NAMALWA (cell line): Measurements from ENCODE around the gene EPB41L3.
"Not testable (repeated sequence)": the region's sequence is repeated elsewhere in the genome, so short reads cannot be mapped to it uniquely, and the experiment has no call there.

Source experiments
- DNase-seq: peaks from one replicate; pipeline ENCODE4 v3.0.0-alpha.2; 2015; ENCODE audit warnings: low spot score

EPB41L3 gene

GRCh38 chr18:5530629-5531178 lies 13.1 kb downstream of the EPB41L3 start:
- DNase-seq = no peak

- no peak for DNase-seq
Observed at GRCh38 chr18:5529471-5529870, 14.3 kb downstream of the EPB41L3 start.

GRCh38 chr18:5527603-5528002 lies 16.2 kb downstream of the EPB41L3 start:
- no peak for DNase-seq

DNA sequence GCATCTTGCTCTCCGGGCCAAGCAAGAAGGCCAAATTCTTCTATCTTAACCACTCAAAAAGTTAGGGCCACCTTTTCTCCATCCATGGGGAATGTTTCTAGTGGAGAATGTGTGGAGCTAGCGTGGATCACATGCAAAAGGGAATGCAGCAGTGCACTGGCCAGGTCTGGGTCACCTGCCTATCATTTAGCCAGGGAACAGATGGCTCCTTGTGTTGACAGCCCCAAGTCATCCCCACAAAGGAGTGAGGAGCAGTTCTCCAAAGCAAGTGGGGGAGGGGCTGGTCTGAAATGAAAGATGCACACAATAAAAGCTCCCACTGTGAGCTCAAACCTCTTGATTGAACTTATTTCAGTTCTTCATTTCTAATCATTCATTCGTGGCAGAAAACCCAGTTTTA lies 19.1 kb downstream of the EPB41L3 start:
- no peak for DNase-seq

DNA sequence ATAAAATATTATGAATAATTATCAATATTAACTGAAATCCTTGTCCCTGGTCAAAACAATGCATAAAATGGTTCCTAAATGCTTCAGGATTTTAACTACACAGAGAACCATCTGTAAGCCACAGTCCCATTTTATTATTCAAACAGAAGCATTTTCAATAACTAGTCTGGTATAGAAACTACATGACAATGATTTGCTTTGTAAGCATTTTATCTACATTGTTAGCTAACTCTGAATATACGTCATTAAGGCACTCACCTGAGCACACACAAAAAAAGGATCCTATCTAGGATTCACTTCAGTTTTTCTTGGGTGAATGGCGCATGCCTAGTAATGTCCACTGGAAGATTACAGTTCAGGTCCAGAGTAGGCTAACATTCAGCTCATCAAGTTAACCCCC lies 22.8 kb downstream of the EPB41L3 start:
- no peak for DNase-seq

- no peak for DNase-seq
Observed at GRCh38 chr18:5520464-5520863, 23.3 kb downstream of the EPB41L3 start.

- no peak for DNase-seq
Observed at GRCh38 chr18:5519448-5520298, 24.1 kb downstream of the EPB41L3 start.

DNA sequence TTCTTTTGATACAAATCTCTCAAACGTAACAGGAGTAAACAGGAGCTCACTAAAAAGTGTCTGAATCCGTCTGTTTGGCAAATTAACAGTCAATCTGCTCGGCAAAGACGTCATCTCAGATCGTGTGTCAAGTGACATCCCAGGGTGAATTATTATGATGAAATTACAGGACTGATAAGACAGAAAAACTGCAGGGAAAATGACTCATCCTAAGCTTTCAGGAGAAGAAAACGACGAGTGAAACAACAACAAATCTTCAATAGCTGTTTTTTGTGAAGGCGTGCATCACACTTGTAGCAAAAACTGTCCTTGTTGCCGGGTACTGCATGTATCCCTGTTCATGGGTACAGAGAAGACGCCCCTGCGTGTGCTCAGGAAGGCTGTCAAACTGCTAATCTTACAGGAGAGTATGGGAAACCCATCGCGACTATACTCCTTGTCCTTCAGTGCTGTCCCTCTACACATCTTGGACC lies 24.9 kb downstream of the EPB41L3 start:
- DNase-seq = no peak

DNA sequence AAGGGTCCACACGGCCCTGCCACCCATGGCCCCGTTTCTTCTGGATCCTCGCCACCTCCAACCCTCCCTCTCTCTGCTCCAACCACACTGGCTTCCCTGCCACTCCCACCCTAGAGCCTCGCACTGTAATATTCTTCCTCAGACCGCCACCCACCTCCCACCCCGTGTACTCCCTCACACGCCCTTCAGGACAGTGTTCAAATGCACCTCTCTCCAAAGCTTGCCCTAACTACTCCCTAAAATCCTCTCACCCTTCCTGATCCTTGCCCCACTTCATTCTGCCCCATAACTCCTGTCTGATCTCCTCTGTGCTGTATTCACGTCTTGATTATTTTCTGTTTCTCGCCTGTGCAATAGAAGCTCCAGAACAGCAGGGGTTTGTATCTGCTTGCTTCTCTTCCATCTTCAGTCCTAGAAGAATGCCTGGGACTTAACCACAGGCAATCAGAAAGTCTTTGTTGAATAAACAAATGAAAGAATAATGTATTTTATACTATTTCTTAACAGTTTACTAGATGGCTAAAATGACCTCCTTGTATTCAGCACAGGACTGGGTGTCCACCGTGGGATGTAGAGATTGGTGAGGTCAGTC lies 25.5 kb downstream of the EPB41L3 start:
- DNase-seq = no peak

DNA sequence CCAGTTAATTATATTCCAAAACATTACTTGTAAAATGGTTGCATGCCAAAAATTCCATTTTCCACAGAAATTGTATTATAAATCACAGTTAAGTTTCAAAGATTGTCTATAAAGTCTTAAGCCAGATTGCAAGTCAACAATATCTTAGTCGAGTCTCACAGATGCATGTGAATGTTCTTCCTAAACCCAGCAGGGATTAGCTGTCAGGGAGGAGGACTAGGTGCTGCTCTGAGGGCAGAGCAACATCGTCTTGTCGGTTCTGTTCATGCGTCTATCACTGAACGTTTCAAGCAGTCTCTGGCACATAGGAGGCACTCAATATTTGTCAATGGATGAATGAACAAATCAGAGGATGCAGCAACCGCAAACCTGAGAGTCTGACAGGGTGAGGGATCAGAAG lies 27.0 kb downstream of the EPB41L3 start:
- no peak for DNase-seq

- DNase-seq = no peak
Observed at GRCh38 chr18:5515011-5515784, 28.6 kb downstream of the EPB41L3 start.

DNA sequence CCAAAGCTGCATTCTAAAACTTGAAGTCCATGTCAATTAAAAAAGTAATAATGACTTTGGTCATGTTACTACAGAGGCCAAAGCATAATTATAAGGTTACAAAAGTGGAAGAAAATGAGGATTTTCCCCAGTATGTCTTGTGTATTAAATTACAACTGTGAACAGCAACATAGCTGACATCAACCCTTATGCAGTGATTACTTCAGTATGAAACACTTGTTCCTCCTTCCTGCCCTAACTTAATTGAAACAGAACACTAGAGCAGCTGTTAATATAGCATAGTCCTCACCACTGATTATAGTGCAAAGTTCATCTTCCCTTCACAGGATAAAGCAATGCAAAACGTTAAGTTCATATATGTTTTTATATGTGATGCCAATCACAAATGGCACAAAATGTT lies 29.9 kb downstream of the EPB41L3 start:
- no peak for DNase-seq

- no peak for DNase-seq
Observed at GRCh38 chr18:5512176-5512575, 31.6 kb downstream of the EPB41L3 start.

- DNase-seq = not testable (repeated sequence)
Observed at GRCh38 chr18:5511541-5511940, 32.3 kb downstream of the EPB41L3 start.

DNA sequence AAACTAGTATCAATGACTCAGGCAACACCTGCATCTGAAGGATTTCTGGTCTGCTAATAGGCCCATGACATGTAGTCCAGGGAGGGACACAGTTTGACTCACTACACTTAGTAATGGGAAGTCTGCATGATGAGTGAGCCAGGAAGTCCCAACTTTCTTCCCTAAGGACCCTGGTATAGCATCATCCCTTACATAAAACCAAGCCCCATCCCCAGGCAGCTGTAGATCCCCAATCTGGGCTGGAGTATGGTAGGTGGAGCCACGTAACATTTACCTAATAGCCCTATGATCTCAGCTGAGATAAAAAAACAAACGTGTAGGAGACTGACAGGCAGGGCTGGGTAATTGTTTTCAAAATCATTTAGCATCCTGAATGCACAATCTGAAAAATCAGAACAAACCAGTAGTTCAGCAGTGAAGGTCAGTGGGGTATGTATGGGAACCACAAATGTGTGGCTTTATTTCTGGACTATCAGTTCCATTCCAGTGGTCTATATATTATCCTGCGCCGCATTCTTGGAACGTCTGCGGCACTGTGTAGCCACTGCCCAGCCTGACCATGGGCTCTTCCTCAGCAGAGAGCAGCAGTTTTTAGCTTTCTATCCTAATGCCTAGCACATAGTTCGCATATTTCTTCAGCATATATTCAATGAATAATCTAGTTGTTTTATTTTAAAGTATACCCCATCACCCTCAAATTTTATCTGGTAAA lies 33.5 kb downstream of the EPB41L3 start:
- no peak for DNase-seq

DNA sequence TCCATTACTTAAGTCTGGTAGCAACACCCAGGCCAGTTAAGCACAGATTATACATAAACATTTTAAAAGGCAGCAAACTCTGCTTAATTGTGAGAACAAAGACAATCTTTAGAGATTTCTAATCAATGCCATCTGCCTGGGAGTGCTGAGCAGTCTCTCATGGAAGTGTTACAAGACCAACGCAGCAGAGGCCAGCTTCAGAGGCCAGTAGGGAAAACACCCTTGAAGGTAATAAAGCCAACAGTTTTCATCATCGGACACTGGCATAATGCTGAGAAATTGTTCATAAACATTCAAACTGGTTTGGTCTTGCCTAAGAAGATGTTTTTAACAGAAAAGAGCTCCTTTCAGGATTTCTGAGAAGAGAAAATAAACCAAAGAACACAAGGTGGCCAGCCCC lies 35.0 kb downstream of the EPB41L3 start:
- DNase-seq = no peak

DNA sequence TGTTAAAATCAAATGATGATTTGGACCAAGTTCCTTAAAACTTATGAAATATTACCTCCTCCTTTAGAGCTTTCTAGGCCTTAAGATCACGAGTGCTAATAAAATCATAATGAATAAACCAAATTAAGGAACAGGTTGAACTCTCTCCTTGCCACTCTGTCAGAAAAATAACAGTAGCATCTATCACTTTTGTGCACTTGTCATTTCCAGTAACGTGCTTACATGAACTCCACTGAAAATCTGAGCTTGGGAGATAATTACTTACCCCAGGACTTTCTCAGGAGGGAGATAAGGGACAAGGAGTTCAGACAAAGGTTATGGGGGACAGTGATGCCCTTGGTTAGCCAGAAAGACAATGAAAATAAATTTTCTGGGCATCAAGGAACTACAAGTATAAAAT lies 36.0 kb downstream of the EPB41L3 start:
- no peak for DNase-seq

DNA sequence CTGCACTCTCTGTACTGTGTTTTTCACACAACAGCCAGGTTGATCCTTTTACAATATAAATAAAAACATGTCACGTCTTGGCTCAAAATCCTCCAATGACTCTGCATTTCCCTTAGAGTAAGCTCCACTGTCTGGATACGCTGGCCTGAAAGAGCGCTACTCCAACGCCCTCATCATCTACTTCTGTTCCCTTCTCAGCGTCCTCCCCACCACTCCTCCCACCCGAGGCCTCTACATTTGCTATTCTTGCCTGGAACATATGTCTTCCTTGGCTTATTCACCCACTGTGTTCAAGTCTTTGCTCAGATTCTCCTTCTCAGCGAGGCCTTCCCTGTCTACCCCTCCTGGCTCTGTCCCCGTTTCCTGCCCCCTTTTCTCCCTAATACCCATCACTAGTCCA lies 37.6 kb downstream of the EPB41L3 start:
- no peak for DNase-seq

GRCh38 chr18:5503740-5504139 lies 40.1 kb downstream of the EPB41L3 start:
- no peak for DNase-seq

DNA sequence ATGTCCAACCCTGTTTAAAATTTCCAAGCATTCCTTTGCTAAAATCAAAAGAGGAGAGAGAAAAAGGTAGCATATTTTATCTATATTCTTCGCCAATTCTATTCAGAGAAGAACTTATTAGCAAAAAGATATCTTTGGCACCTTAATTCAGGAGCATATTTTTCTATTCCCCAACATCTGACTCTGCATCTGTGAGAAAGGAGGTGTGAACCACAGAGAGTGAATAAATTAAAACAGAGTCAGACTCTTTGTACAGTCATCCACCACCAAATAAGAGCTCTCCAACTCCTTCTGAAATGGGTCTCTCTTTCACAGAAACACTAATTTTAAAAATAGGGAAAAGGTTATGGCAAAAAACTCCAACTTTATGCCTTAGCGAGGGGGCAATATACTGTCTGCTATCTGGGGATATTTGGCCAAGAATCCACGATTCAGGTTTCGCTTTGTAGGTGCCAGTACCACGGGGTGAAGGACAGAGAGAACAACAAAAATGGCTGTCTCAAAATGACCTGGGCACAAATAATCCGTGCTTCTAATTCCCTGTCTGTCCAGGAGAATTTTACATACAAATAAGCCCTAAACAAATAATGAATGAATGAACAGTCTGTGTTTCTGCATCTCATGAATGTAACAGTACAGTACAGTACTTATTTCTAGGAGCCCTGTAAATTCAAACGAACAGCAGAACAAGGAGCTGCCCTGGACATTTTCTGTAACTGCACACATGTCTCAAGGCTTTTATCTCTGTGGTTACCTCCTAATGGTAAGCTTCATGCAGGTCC lies 43.4 kb downstream of the EPB41L3 start:
- no peak for DNase-seq

- no peak for DNase-seq
Observed at GRCh38 chr18:5498452-5498851, 45.3 kb downstream of the EPB41L3 start.
